GM19238 (cell line): Measurements from ENCODE around the gene TTC21A.
"Not testable (repeated sequence)": the region's sequence is repeated elsewhere in the genome, so short reads cannot be mapped to it uniquely, and the experiment has no call there.

ENCODE experiments used
- DNase-seq: peaks from one replicate; pipeline ENCODE4 v3.0.0; 2011; ENCODE audit warnings: low spot score; ENCODE audit not compliant: insufficient read length

Gene TTC21A, protein sequence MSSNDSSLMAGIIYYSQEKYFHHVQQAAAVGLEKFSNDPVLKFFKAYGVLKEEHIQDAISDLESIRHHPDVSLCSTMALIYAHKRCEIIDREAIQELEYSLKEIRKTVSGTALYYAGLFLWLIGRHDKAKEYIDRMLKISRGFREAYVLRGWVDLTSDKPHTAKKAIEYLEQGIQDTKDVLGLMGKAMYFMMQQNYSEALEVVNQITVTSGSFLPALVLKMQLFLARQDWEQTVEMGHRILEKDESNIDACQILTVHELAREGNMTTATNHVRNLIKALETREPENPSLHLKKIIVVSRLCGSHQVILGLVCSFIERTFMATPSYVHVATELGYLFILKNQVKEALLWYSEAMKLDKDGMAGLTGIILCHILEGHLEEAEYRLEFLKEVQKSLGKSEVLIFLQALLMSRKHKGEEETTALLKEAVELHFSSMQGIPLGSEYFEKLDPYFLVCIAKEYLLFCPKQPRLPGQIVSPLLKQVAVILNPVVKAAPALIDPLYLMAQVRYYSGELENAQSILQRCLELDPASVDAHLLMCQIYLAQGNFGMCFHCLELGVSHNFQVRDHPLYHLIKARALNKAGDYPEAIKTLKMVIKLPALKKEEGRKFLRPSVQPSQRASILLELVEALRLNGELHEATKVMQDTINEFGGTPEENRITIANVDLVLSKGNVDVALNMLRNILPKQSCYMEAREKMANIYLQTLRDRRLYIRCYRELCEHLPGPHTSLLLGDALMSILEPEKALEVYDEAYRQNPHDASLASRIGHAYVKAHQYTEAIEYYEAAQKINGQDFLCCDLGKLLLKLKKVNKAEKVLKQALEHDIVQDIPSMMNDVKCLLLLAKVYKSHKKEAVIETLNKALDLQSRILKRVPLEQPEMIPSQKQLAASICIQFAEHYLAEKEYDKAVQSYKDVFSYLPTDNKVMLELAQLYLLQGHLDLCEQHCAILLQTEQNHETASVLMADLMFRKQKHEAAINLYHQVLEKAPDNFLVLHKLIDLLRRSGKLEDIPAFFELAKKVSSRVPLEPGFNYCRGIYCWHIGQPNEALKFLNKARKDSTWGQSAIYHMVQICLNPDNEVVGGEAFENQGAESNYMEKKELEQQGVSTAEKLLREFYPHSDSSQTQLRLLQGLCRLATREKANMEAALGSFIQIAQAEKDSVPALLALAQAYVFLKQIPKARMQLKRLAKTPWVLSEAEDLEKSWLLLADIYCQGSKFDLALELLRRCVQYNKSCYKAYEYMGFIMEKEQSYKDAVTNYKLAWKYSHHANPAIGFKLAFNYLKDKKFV (N-terminal part only)

DNA sequence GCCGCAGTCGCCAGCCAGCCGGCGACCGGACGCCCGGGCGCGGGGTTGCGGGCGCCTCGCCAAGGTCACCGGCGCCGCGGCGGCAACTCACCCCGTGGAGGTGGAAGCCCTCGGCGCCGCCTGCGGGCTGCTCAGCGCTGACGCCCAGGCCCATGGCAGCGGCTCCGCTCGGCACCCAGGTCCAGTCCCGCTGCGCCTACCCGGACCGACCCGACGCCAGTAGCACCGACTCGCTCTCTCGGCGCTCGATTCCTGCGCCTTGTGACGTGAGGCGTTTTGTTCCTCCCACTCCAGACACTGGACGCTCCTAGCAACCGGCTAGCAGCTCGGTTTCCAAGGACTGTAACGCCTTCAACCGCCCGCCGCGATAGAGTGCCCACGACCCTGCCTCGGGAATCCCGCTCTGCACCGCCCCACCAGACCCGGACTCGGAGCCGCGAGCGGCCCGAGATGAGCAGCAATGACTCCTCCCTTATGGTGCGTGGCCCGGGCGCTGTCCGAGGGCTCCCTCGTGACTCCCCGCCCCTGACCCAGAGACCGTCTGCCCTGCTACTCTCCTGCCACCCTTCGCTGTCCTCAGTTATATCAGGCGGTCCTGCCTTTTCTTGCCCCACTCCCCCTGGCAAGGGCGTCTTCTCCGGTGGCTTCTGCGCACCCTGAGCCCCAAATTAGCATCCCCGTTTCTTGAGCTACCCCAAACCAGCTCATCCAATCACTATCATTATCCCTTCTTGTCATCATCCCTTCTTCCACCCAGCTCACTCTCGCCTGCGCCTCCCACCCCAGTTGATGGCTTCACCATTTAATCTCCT is at the start of gene TTC21A, which contains the start of gene GORASP1:
Gene TTC21A (plus strand): TSS at position 293 of the 812 bp plus-strand sequence. CDS start 158 bp downstream, at position 451.
Gene GORASP1 (minus strand): TSS at position 240 of the 812 bp plus-strand sequence. CDS start 86 bp downstream, at position 154.
- DNase-seq = peak; percentile 76

DNA sequence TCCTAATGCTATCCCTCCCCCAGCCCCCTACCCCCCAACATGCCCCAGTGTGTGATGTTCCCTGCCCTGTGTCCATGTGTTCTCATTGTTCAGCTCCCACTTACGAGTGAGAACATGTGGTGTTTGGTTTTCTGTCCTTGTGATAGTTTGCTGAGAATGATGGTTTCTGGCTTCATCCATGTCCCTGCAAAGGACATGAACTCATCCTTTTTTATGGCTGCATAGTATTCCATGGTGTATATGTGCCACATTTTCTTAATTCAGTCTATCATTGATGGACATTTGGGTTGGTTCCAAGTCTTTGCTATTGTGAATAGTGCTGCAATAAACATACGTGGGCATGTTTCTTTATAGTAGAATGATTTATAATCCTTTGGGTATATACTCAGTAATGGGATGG is 46.3 kb upstream of the TTC21A start:
- not testable (repeated sequence) for DNase-seq

DNA sequence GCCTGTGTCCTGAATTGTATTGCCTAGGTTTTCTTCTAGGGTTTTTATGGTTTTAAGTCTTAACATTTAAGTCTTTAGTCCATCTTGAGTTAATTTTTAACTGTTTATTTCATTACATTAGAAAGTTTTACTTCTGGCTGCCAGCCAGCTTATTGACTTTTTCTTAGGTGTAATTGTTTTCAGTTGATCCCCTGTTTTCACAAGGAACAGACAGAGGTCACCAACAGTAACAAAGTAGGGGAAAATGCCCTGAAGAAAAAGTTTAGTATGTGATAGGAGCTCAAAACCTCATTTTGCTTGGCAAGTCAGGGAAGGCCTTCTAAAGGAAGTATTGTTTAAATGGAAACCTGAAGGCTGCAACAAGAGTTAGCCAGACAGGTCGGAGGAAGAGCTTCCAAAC is 45.3 kb upstream of the TTC21A start:
- no peak for DNase-seq

DNA sequence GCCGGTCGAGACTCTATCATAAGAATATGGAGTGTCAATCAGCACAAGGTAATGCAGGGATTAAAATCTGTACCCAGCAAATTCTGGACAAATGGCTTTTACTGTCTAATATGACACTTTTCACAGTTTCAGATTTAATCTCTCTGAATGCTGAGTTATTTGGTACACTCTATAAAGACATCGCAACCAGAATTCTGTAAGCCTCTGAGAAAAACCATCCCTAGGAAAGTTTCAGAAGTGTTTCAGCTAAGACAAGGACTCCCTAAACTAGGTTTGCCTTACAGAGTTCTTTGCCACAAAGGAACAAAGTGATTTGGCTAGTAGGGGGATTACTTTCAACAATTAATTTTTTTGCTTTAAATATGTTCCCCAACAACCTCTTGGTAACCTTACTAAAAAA is 44.3 kb upstream of the TTC21A start:
- no peak for DNase-seq

DNA sequence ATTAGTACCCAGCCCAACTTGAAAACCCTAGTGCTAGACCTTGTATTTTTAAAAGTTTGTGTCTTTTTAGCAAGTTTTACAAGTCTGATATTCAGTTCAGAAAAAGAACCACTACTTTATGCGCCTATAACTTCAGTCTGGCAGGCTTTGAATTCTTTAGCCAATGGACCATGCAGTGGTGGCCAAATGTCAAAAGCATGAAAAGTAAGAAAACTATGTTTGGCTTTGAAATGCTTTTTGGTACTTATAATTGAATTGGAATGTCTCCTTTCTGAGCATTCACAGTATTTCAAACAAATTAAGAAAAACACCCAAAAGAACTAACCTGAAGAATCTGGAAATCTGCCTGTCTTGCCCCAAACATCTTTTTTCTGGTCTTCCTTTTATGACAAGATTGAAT is 42.8 kb upstream of the TTC21A start:
- DNase-seq = no peak

DNA sequence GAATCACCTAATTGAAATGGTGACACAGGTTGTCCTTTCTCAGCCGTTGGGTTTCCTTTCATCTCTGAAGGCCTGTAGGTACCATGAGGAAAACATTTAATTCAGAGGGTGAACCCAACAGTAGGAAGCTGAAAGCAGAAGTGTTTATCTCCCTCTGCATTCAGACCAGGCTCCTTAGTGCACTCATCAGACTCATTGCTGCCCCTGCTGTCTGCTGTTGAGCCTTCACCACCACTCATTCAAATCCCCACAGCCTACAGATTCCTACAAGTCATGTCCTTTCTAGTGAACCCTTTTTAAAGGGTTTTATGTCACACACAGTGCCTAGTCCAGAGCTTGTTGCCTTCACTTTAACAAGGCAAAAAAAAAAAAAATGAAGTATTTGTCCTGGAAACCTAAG is 42.3 kb upstream of the TTC21A start:
- DNase-seq = peak; percentile 30

DNA sequence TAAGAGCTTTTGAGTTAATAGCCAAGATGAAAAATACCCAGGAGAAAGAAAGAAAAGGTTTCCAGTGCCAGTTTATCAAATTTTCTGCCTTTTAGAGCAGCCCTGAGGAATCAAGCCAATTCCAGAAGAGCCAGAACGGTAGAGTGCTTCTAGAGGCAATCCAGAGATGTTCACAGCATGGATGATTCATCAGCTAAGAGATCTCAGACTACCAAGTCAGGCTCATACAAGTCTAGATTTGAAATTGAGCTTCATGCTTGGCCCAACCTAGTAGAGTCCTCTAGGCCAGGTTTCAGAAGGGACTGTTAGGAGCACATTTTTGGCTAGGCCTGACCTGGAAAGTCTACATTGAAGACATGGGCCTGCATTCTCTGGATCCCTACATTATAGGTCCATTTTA is 40.2 kb upstream of the TTC21A start:
- no peak for DNase-seq

GRCh38 chr3:39068556-39068955 is 38.9 kb upstream of the TTC21A start:
- DNase-seq = no peak

- no peak for DNase-seq
These were observed 31.6 kb upstream of the TTC21A start for GRCh38 chr3:39075910-39076309.

GRCh38 chr3:39079530-39079929 is 27.9 kb upstream of the TTC21A start:
- DNase-seq = no peak

DNA sequence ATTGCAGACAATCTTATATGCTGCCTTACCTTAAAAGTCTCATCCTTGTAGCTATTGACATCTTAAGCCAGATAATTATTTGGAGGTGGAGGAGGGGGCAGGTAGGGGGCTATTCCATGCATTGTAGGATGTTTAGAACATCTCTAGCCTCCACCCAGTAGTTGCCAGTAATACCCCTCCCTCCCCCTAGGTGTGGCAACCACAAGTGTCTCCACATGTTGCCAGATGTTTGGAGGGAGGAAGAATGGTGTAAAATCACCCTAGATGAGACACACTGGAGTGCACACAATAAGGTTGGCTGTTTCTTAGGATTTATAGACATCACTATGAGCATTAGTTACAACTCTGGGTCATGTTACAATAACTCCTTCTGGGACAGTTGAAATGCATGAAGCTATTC is 27.5 kb upstream of the TTC21A start:
- DNase-seq = no peak

GRCh38 chr3:39082666-39083313 is 24.7 kb upstream of the TTC21A start:
- no peak for DNase-seq

DNA sequence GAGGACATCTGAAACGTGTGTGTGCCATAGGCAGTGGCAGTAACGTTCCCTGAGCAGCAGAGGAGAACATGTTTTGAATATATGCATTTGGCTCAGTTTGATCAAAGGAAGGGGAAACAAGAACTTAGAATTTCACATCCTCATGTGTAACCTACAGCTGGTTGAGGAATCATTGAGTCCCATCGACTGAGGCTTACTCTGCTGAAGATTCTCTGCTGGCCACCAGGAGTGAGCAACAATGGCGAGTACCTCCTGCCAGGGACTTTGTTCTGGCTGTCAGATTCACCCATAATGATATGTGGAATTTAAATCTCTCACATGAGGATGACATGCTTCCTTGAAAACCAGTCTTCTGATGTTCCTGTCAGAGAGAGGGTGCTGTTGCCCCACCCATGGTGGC is 21.3 kb upstream of the TTC21A start:
- DNase-seq = no peak

GRCh38 chr3:39088456-39088855 is 19.0 kb upstream of the TTC21A start:
- DNase-seq = no peak

- DNase-seq = no peak
These were observed 18.6 kb upstream of the TTC21A start for GRCh38 chr3:39088889-39089288.

GRCh38 chr3:39090922-39091321 is 16.6 kb upstream of the TTC21A start:
- no peak for DNase-seq

DNA sequence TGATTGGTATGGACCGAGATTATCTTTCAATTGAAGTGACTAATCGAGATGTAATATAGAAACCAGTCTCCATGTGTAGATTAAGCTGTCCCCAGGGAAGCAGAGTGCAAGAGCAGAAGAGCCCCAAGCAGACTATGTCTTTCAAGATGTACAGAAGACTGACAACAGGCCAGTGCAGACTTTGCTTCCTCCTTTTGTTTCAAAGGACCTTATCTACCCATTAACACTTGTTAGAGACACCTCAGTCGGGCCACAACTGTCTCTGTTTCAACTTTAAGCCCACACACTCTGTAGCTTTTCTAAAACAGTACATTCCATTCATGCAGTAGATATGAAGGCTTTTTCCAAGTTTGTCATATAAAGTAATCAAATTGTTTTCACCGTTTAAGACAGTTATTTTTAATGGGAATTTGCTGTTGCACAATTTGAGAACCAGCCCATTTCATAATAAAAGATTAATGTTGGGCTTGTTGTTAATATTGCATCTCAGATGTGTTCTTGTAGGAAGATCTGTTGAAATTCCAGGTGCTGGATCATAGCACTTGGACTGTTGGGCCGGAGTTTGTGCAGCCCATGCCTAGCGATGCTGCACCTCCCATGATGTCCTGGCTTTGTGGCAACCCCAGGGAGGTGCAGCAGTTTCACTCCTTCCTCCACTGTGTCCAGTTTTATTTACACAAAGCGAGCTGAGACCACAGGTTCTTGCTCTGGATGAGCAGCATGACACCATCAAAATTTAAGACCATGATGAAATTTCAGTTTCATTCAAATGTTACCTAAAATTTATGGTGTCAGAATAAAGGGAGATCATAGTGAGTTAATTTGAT is 12.4 kb upstream of the TTC21A start:
- no peak for DNase-seq

DNA sequence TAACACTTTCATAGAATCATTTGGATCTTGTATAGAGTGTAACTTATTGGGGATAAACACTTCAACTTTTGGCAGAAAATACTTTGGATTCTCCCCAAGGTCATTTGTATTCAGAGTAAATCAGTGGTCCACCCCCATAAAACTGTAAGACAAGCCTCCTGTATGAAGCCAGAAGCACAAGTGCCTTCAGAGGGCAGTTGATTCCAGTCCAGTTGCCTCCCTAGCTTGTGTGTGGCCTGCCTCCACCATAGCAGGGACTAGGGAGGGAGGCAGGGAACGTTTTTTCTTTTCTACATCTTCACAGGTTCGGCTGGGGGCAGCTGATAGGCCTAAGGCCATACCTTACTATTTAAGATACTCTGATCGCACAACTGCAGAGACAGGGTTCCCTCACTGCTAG is 11.7 kb upstream of the TTC21A start:
- DNase-seq = no peak

- DNase-seq = no peak
These were observed 10.7 kb upstream of the TTC21A start for GRCh38 chr3:39096775-39097174.
